ENCODE results near the gene TLCD3B.

Gene TLCD3B

GRCh38 chr16:29994600-29995323 is 36.3 kb downstream of the TLCD3B start:
- Histone ChIP-seq H3K27me3 (ENCODE audit: control insufficient read depth, insufficient read depth, low read length) (no peaks in the 10 kb centered on the region), H3K27ac (ENCODE audit: low read depth, low read length) (peak overlapping the region; percentile 96), H3K36me3 (ENCODE audit: control insufficient read depth, insufficient read depth, low read length) (peaks cover 9% of the 10 kb centered on the region), H3K4me3 (ENCODE audit: low read length) (peak overlapping the region; percentile 97), H3K4me1 (ENCODE audit: control insufficient read depth, insufficient read depth, low read length) (peaks cover 10% of the 10 kb centered on the region), H3K9ac (ENCODE audit: low read length) (peak overlapping the region; percentile 36)

GRCh38 chr16:29993903-29994599 is 37.0 kb downstream of the TLCD3B start:
- Histone ChIP-seq H3K27ac (ENCODE audit: low read depth, low read length) (no peak overlapping the region), H3K9ac (ENCODE audit: low read length) (no peak overlapping the region), H3K36me3 (ENCODE audit: control insufficient read depth, insufficient read depth, low read length) (peaks cover 15% of the 10 kb centered on the region)

GRCh38 chr16:29993191-29993902 is 37.7 kb downstream of the TLCD3B start:
- Histone ChIP-seq H3K9ac (ENCODE audit: low read length) (no peak overlapping the region), H3K27ac (ENCODE audit: low read depth, low read length) (no peak overlapping the region), H3K4me3 (ENCODE audit: low read length) (no peak overlapping the region), H3K36me3 (ENCODE audit: control insufficient read depth, insufficient read depth, low read length) (peaks cover 18% of the 10 kb centered on the region), H3K27me3 (ENCODE audit: control insufficient read depth, insufficient read depth, low read length) (no peaks in the 10 kb centered on the region), H3K4me1 (ENCODE audit: control insufficient read depth, insufficient read depth, low read length) (peaks cover 10% of the 10 kb centered on the region)

More at GRCh38 chr16:29993903-29994599, 37.0 kb downstream of the TLCD3B start:
- Histone ChIP-seq H3K4me3 (ENCODE audit: low read length) (no peak overlapping the region), H3K4me1 (ENCODE audit: control insufficient read depth, insufficient read depth, low read length) (peaks cover 10% of the 10 kb centered on the region), H3K27me3 (ENCODE audit: control insufficient read depth, insufficient read depth, low read length) (no peaks in the 10 kb centered on the region)

- no peak overlapping the region for H3K27ac ChIP-seq (ENCODE audit: low read depth, low read length)
- no peak overlapping the region for H3K4me3 ChIP-seq (ENCODE audit: low read length)
- H3K36me3 ChIP-seq (ENCODE audit: control insufficient read depth, insufficient read depth, low read length) = peaks cover 18% of the 10 kb centered on the region
- no peaks in the 10 kb centered on the region for H3K27me3 ChIP-seq (ENCODE audit: control insufficient read depth, insufficient read depth, low read length)
- H3K4me1 ChIP-seq (ENCODE audit: control insufficient read depth, insufficient read depth, low read length) = peaks cover 10% of the 10 kb centered on the region
- no peak overlapping the region for H3K9ac ChIP-seq (ENCODE audit: low read length)
Observed at GRCh38 chr16:29992344-29992967, 38.6 kb downstream of the TLCD3B start.

GRCh38 chr16:29991571-29991904 is 39.5 kb downstream of the TLCD3B start:
- Histone ChIP-seq H3K36me3 (ENCODE audit: control insufficient read depth, insufficient read depth, low read length) (peaks cover 22% of the 10 kb centered on the region), H3K4me1 (ENCODE audit: control insufficient read depth, insufficient read depth, low read length) (peaks cover 4% of the 10 kb centered on the region), H3K27ac (ENCODE audit: low read depth, low read length) (no peak overlapping the region)

GRCh38 chr16:29990883-29991570 is 40.0 kb downstream of the TLCD3B start:
- no peak overlapping the region for H3K9ac ChIP-seq (ENCODE audit: low read length)
- H3K27me3 ChIP-seq (ENCODE audit: control insufficient read depth, insufficient read depth, low read length) = no peaks in the 10 kb centered on the region
- H3K4me3 ChIP-seq (ENCODE audit: low read length) = no peak overlapping the region
- no peak overlapping the region for H3K27ac ChIP-seq (ENCODE audit: low read depth, low read length)
- peaks cover 27% of the 10 kb centered on the region for H3K36me3 ChIP-seq (ENCODE audit: control insufficient read depth, insufficient read depth, low read length)
- peaks cover 3% of the 10 kb centered on the region for H3K4me1 ChIP-seq (ENCODE audit: control insufficient read depth, insufficient read depth, low read length)

More at GRCh38 chr16:29991571-29991904, 39.5 kb downstream of the TLCD3B start:
- Histone ChIP-seq H3K27me3 (ENCODE audit: control insufficient read depth, insufficient read depth, low read length) (no peaks in the 10 kb centered on the region), H3K9ac (ENCODE audit: low read length) (no peak overlapping the region), H3K4me3 (ENCODE audit: low read length) (no peak overlapping the region)

- Histone ChIP-seq H3K4me1 (ENCODE audit: control insufficient read depth, insufficient read depth, low read length) (peaks cover 3% of the 10 kb centered on the region), H3K27ac (ENCODE audit: low read depth, low read length) (no peak overlapping the region), H3K36me3 (ENCODE audit: control insufficient read depth, insufficient read depth, low read length) (peaks cover 36% of the 10 kb centered on the region), H3K4me3 (ENCODE audit: low read length) (no peak overlapping the region), H3K9ac (ENCODE audit: low read length) (no peak overlapping the region), H3K27me3 (ENCODE audit: control insufficient read depth, insufficient read depth, low read length) (no peaks in the 10 kb centered on the region)
Observed at GRCh38 chr16:29990034-29990433, 41.0 kb downstream of the TLCD3B start.

GRCh38 chr16:29989111-29989858 is 41.8 kb downstream of the TLCD3B start:
- H3K27ac ChIP-seq (ENCODE audit: low read depth, low read length) = no peak overlapping the region
- H3K4me3 ChIP-seq (ENCODE audit: low read length) = no peak overlapping the region
- no peaks in the 10 kb centered on the region for H3K4me1 ChIP-seq (ENCODE audit: control insufficient read depth, insufficient read depth, low read length)
- no peak overlapping the region for H3K9ac ChIP-seq (ENCODE audit: low read length)
- peaks cover 44% of the 10 kb centered on the region for H3K36me3 ChIP-seq (ENCODE audit: control insufficient read depth, insufficient read depth, low read length)
- no peaks in the 10 kb centered on the region for H3K27me3 ChIP-seq (ENCODE audit: control insufficient read depth, insufficient read depth, low read length)

GRCh38 chr16:29988346-29989075 is 42.6 kb downstream of the TLCD3B start:
- no peaks in the 10 kb centered on the region for H3K27me3 ChIP-seq (ENCODE audit: control insufficient read depth, insufficient read depth, low read length)
- peaks cover 48% of the 10 kb centered on the region for H3K36me3 ChIP-seq (ENCODE audit: control insufficient read depth, insufficient read depth, low read length)
- H3K4me1 ChIP-seq (ENCODE audit: control insufficient read depth, insufficient read depth, low read length) = no peaks in the 10 kb centered on the region
- no peak overlapping the region for H3K27ac ChIP-seq (ENCODE audit: low read depth, low read length)
- H3K9ac ChIP-seq (ENCODE audit: low read length) = no peak overlapping the region
- no peak overlapping the region for H3K4me3 ChIP-seq (ENCODE audit: low read length)

GRCh38 chr16:29987371-29988085 is 43.5 kb downstream of the TLCD3B start:
- Histone ChIP-seq H3K27ac (ENCODE audit: low read depth, low read length) (no peak overlapping the region), H3K4me1 (ENCODE audit: control insufficient read depth, insufficient read depth, low read length) (no peaks in the 10 kb centered on the region), H3K27me3 (ENCODE audit: control insufficient read depth, insufficient read depth, low read length) (no peaks in the 10 kb centered on the region), H3K36me3 (ENCODE audit: control insufficient read depth, insufficient read depth, low read length) (peaks cover 52% of the 10 kb centered on the region), H3K4me3 (ENCODE audit: low read length) (no peak overlapping the region), H3K9ac (ENCODE audit: low read length) (no peak overlapping the region)
